H1 (cell line): ENCODE data around the gene NEDD4L. TPM values are rescaled to one million over a fixed set of nuclear protein-coding genes. Genes with fewer than 3 reads are reported as not detected.

ENCODE experiments used
- CTCF ChIA-PET: fragments of 300-600 bp; sonication (Branson Sonifier 250); formaldehyde crosslinking; loops from one replicate; lab custom pipeline; 2021; ENCODE audit not compliant: partially characterized antibody; lab: Charles Lee
- POLR2A ChIA-PET: fragments of 300-600 bp; sonication (Branson Sonifier 250); formaldehyde crosslinking; loops from one replicate; lab custom pipeline; 2021; ENCODE audit warnings: inconsistent platforms; ENCODE audit not compliant: partially characterized antibody; lab: Charles Lee
- DNase-seq, 2 experiments: peaks; one replicate each; pipeline versions ENCODE4 v3.0.0 to v3.0.0-alpha.2; 2010 to 2022; ENCODE audit warnings: low spot score in 2 of 2, low read depth in 1 of 2, mixed read lengths in 1 of 2
- FAIRE-seq: peaks from 2 replicates; lab custom pipeline; 2011; peaks lifted over from hg19 to GRCh38; lab: Jason Lieb, UNC
- H2AFZ ChIP-seq: 2 replicates; pipeline ENCODE4 v1.8.1; 2012; ENCODE audit warnings: low read length, inconsistent platforms
- H2AK5ac ChIP-seq: 2 replicates; pipeline ENCODE4 v1.6.1; 2013; ENCODE audit warnings: low read depth, low read length
- H2BK120ac ChIP-seq: replicated peaks from 2 replicates; pipeline ENCODE3; 2013; ENCODE audit warnings: low read depth, low read length, inconsistent platforms
- H2BK12ac ChIP-seq: 2 replicates; pipeline ENCODE4 v1.6.1; 2013; ENCODE audit warnings: low read depth, low read length
- H2BK15ac ChIP-seq: 2 replicates; pipeline ENCODE4 v1.6.1; 2013; ENCODE audit warnings: low read length
- H2BK20ac ChIP-seq: 2 replicates; pipeline ENCODE4 v1.6.1; 2013; ENCODE audit warnings: low read length
- H2BK5ac ChIP-seq: 2 replicates; pipeline ENCODE4 v1.6.1; 2013; ENCODE audit warnings: low read depth, low read length
- H3K14ac ChIP-seq: 2 replicates; pipeline ENCODE4 v1.6.1; 2013; ENCODE audit warnings: inconsistent platforms; ENCODE audit not compliant: insufficient read length
- H3K18ac ChIP-seq: 2 replicates; pipeline ENCODE4 v1.6.1; 2013; ENCODE audit warnings: low read length; ENCODE audit errors: extremely low read depth
- H3K23ac ChIP-seq: 2 replicates; pipeline ENCODE4 v1.6.1; 2013; ENCODE audit warnings: inconsistent platforms; ENCODE audit not compliant: insufficient read length
- H3K23me2 ChIP-seq: 2 replicates; pipeline ENCODE4 v1.6.1; 2013; ENCODE audit warnings: low read depth, low read length
- H3K27ac ChIP-seq: 2 replicates; pipeline ENCODE4 v1.6.1; 2011; ENCODE audit warnings: low read depth, low read length, inconsistent platforms
- H3K27me3 ChIP-seq, 4 experiments: replicated peaks in 1 of 4; 1 replicate in 1 of 4; 2 replicates in 3 of 4; pipeline versions ENCODE4 v1.6.1 to v1.8.1; 2011 to 2013; ENCODE audit warnings: low read length in 3 of 4, mild to moderate bottlenecking in 3 of 4, inconsistent platforms in 2 of 4, mixed read lengths in 2 of 4, moderate library complexity in 1 of 4; ENCODE audit not compliant: control insufficient read depth in 3 of 4, insufficient read depth in 3 of 4; ENCODE audit errors: extremely low read depth in 1 of 4
- H3K36me3 ChIP-seq, 4 experiments: 2 replicates each; pipeline versions ENCODE4 v1.6.1 to v1.8.1; 2011 to 2013; ENCODE audit warnings: mild to moderate bottlenecking in 4 of 4, low read length in 3 of 4, moderate library complexity in 2 of 4, control low read depth in 1 of 4, inconsistent platforms in 1 of 4; ENCODE audit not compliant: insufficient read depth in 4 of 4, control insufficient read depth in 2 of 4
- H3K4ac ChIP-seq: replicated peaks from 2 replicates; pipeline ENCODE3; 2013; ENCODE audit warnings: low read length, low read depth, mixed read lengths, inconsistent platforms; ENCODE audit not compliant: insufficient read length
- H3K4me1 ChIP-seq, 4 experiments: replicated peaks in 1 of 4; 1 replicate in 1 of 4; 2 replicates in 3 of 4; pipeline versions ENCODE4 v1.6.1 to v1.8.1; 2011 to 2013; ENCODE audit warnings: low read length in 3 of 4, inconsistent platforms in 2 of 4, mixed read lengths in 1 of 4; ENCODE audit not compliant: insufficient read depth in 4 of 4, control insufficient read depth in 3 of 4
- H3K4me2 ChIP-seq, 2 experiments: 2 replicates each; pipeline versions ENCODE4 v1.6.1 to v1.8.1; 2011 to 2013; ENCODE audit warnings: low read depth in 2 of 2, low read length in 2 of 2, control low read depth in 1 of 2, inconsistent platforms in 1 of 2, mild to moderate bottlenecking in 1 of 2; ENCODE audit not compliant: insufficient read depth in 1 of 2
- H3K4me3 ChIP-seq, 4 experiments: fragments of 200-600, 300-600 bp in 1 of 4; sonication (generic), shearing (Covaris generic), sonication (Bioruptor Twin) in 1 of 4; 2 replicates each; pipeline versions ENCODE4 v1.5.1 to v1.8.1; 2011 to 2016; ENCODE audit warnings: low read length in 4 of 4, low read depth in 3 of 4, control low read depth in 2 of 4, inconsistent platforms in 2 of 4, mild to moderate bottlenecking in 2 of 4, mixed read lengths in 1 of 4, moderate library complexity in 1 of 4; ENCODE audit not compliant: insufficient read depth in 2 of 4; ENCODE audit errors: extremely low read depth in 1 of 4
- H3K56ac ChIP-seq: replicated peaks from 2 replicates; pipeline ENCODE3; 2013; ENCODE audit warnings: low read depth, mild to moderate bottlenecking, mixed read lengths, low read length, inconsistent platforms; ENCODE audit not compliant: insufficient read length
- H3K79me1 ChIP-seq: 2 replicates; pipeline ENCODE4 v1.6.1; 2013; ENCODE audit warnings: low read depth, low read length, control low read depth
- H3K79me2 ChIP-seq, 2 experiments: 2 replicates each; pipeline versions ENCODE4 v1.6.1 to v1.8.1; 2012 to 2013; ENCODE audit warnings: low read length in 2 of 2, mild to moderate bottlenecking in 2 of 2, inconsistent platforms in 1 of 2; ENCODE audit not compliant: insufficient read depth in 2 of 2, control insufficient read depth in 1 of 2
- H3K9ac ChIP-seq, 4 experiments: replicated peaks in 1 of 4; 1 replicate in 1 of 4; 2 replicates in 3 of 4; pipeline versions ENCODE4 v1.6.1 to v1.8.1; 2011 to 2013; ENCODE audit warnings: low read depth in 3 of 4, low read length in 3 of 4, control low read depth in 2 of 4, mild to moderate bottlenecking in 2 of 4, moderate library complexity in 2 of 4, inconsistent platforms in 1 of 4; ENCODE audit errors: extremely low read depth in 1 of 4
- H3K9me3 ChIP-seq, 2 experiments: 2 replicates each; pipeline versions ENCODE4 v1.6.1 to v1.8.1; 2012 to 2013; ENCODE audit warnings: mild to moderate bottlenecking in 2 of 2, moderate library complexity in 2 of 2, control low read depth in 1 of 2, inconsistent platforms in 1 of 2, low read depth in 1 of 2, low read length in 1 of 2, mixed read lengths in 1 of 2; ENCODE audit not compliant: insufficient read depth in 2 of 2
- H4K20me1 ChIP-seq, 2 experiments: replicated peaks in 1 of 2; 2 replicates each; pipeline versions ENCODE3 to v1.8.1; 2011 to 2013; ENCODE audit warnings: inconsistent platforms in 2 of 2, low read length in 2 of 2, mild to moderate bottlenecking in 1 of 2; ENCODE audit not compliant: insufficient read depth in 2 of 2, control insufficient read depth in 1 of 2
- H4K5ac ChIP-seq: 2 replicates; pipeline ENCODE4 v1.6.1; 2013; ENCODE audit warnings: low read length, low read depth, mixed read lengths, inconsistent platforms; ENCODE audit not compliant: insufficient read length
- H4K8ac ChIP-seq: 2 replicates; pipeline ENCODE4 v1.8.0; 2013; ENCODE audit warnings: mild to moderate bottlenecking, moderate library complexity, low read length, inconsistent platforms; ENCODE audit not compliant: insufficient read depth; ENCODE audit errors: extremely low read depth
- H4K91ac ChIP-seq: replicated peaks from 2 replicates; pipeline ENCODE3; 2013; ENCODE audit warnings: low read length, mixed read lengths, inconsistent platforms; ENCODE audit not compliant: insufficient read length
- EGR1 ChIP-seq: IDR thresholded peaks from 2 replicates; pipeline ENCODE4 v1.6.1; 2011; ENCODE audit warnings: low read depth, low read length, borderline replicate concordance
- EZH2 ChIP-seq: fragments of 200-600 bp; sonication (generic); IDR thresholded peaks from 2 replicates; pipeline ENCODE4 v1.7.1; 2012; ENCODE audit warnings: low read depth, mild to moderate bottlenecking, moderate library complexity, low read length, inconsistent platforms; ENCODE audit not compliant: severe bottlenecking
- JUND ChIP-seq: IDR thresholded peaks from 2 replicates; pipeline ENCODE4 v1.6.1; 2011; ENCODE audit warnings: mild to moderate bottlenecking, improper control_type of control experiment, low read length
- PHF8 ChIP-seq: fragments of 200-600 bp; sonication (generic); conservative IDR thresholded peaks from 2 replicates; pipeline ENCODE4 v1.7.1; 2012; ENCODE audit warnings: low read depth, mild to moderate bottlenecking, inconsistent platforms, low read length, moderate library complexity
- RBBP5 ChIP-seq: IDR thresholded peaks from 2 replicates; pipeline ENCODE4 v1.7.1; 2012; ENCODE audit warnings: low read depth, mild to moderate bottlenecking, inconsistent platforms, low read length, moderate library complexity, borderline replicate concordance
- RXRA ChIP-seq: IDR thresholded peaks from 2 replicates; pipeline ENCODE4 v1.6.1; 2011; ENCODE audit warnings: low read depth, mild to moderate bottlenecking, low read length, moderate library complexity; ENCODE audit not compliant: insufficient read depth
- SIN3A ChIP-seq, 2 experiments: IDR thresholded peaks in 1 of 2; conservative IDR thresholded peaks in 1 of 2; 2 replicates each; pipeline ENCODE4 v1.6.1; 2011 to 2012; ENCODE audit warnings: low read length in 2 of 2, improper control_type of control experiment in 1 of 2, low read depth in 1 of 2, mild to moderate bottlenecking in 1 of 2
- WGBS, 2 experiments: shearing (Covaris generic) in 1 of 2; methylation state at CpG; one replicate each; pipeline versions ENCODE4 v1.1.6 to v1.1.7; 2013 to 2015; ENCODE audit warnings: low lambda C conversion rate in 2 of 2, mixed read lengths in 2 of 2, inconsistent platforms in 1 of 2, low coverage in 1 of 2, missing lambda C conversion rate in 1 of 2; ENCODE audit not compliant: insufficient replicate concordance in 2 of 2, insufficient coverage in 1 of 2, insufficient read length in 1 of 2; ENCODE audit errors: extremely low coverage in 1 of 2, missing lambda C conversion rate in 1 of 2; 5-methylcytosine and 5-hydroxymethylcytosine counted together
- polyA plus RNA-seq, 7 experiments: library from polyadenylated mRNA; depleted of rRNA in 3 of 7; stranded (reverse) in 5 of 7; unstranded in 2 of 7; fragments of >200 nt in 5 of 7; fragments of 200-250 nt in 2 of 7; gene quantifications; 1 replicate in 5 of 7; 2 replicates in 1 of 7; 4 replicates in 1 of 7; pipeline versions ENCODE4 v1.2.1 to v1.2.3, GENCODE V29; 2011 to 2013; ENCODE audit warnings: missing spikeins in 2 of 7, mixed read lengths in 2 of 7
- total RNA-seq: library from RNA; stranded (reverse); fragmentation: NEBNext Ultra II Directional; extraction: Animal tissue kit (Norgen Biotek cat#: 25700); gene quantifications from 2 replicates; pipeline ENCODE4 v1.2.1, GENCODE V29; 2021

The NEDD4L gene
- total and polyA plus RNA-seq, 2 of the 8 experiments (the other 6 are each of a cell fraction or from before 2014, with no cell fraction given): 37.3 to 69.8 TPM

- no peak for DNase-seq
- H4K5ac ChIP-seq: no peak overlapping the region
- POLR2A ChIA-PET: no interaction called here
- no peak overlapping the region for H3K9ac ChIP-seq
- H2AFZ ChIP-seq: no peak overlapping the region
- peaks cover 0 to 10% (median 7%) of the 10 kb centered on the region in 4 experiments; a peak in 4 of 7 replicates for H3K4me1 ChIP-seq
- H3K27ac ChIP-seq: no peak overlapping the region
- no peak overlapping the region for H3K56ac ChIP-seq
- H3K4me2 ChIP-seq: no peak overlapping the region
- whole genome bisulfite sequencing, 2 experiments: 87% methylated on average over 4 of the region's 4 CpGs; no CpG with 5 or more reads in 1 of the 2 experiments
- peaks cover 10 to 83% of the 10 kb centered on the region in 2 experiments for H3K79me2 ChIP-seq
- no peak overlapping the region for H2BK12ac ChIP-seq
- FAIRE-seq: no peak
- no peak overlapping the region for H3K18ac ChIP-seq
- H3K4me3 ChIP-seq: no peak overlapping the region
- H4K20me1 ChIP-seq: peaks cover 0 to 6% of the 10 kb centered on the region in 2 experiments
- TF ChIP-seq EGR1 (no peak), RBBP5 (no peak), JUND (no peak), SIN3A (conservative IDR thresholded peaks at IDR 0.05 in 1 of 2, IDR thresholded peaks at IDR 0.05 in 1 of 2; ENCODE audit: low read depth in 1 of 2, low read length in 2 of 2) (no peak), RXRA (no peak), EZH2 (no peak), PHF8 (no peak)
- no peak overlapping the region for H3K14ac ChIP-seq
- H2BK5ac ChIP-seq: no peak overlapping the region
- no peaks in the 10 kb centered on the region for H3K23me2 ChIP-seq
- no peak overlapping the region for H3K23ac ChIP-seq
- H4K91ac ChIP-seq: no peak overlapping the region
- peaks cover 12% of the 10 kb centered on the region for H3K79me1 ChIP-seq
- no peak overlapping the region for H2BK120ac ChIP-seq
- peaks cover 0 to 4% (median 0%) of the 10 kb centered on the region in 4 experiments; a peak in 1 of 8 replicates for H3K36me3 ChIP-seq
- no peak overlapping the region; the same call in 1 of the 2 replicates for H4K8ac ChIP-seq
- CTCF ChIA-PET: interaction anchor here (0.7 to 4.8 kb wide), 4 partner anchors 10 to 122 kb away, joined by 3 to 23 read pairs (median 11); no protein-coding TSS in a partner anchor
- H3K4ac ChIP-seq: no peak overlapping the region
- H3K27me3 ChIP-seq: no peaks in the 10 kb centered on the region
- no peak overlapping the region for H2BK15ac ChIP-seq
- H3K9me3 ChIP-seq: no peaks in the 10 kb centered on the region
- H2AK5ac ChIP-seq: no peak overlapping the region
- H2BK20ac ChIP-seq: no peak overlapping the region
Measured at GRCh38 chr18:58057291-58057965, 13.4 kb downstream of the NEDD4L start.
